GM19240 (cell line): ENCODE data around the gene ROPN1.
"Not testable (repeated sequence)": the region's sequence is repeated elsewhere in the genome, so short reads cannot be mapped to it uniquely, and the experiment has no call there.

Source experiments
- DNase-seq: peaks from one replicate; pipeline ENCODE4 v3.0.0; 2011; ENCODE audit warnings: low spot score; ENCODE audit not compliant: insufficient read length

Gene ROPN1

GRCh38 chr3:123991730-123992588 lies at the start of gene ROPN1:
ROPN1 (minus strand) TSS chr3:123992124; CDS start chr3:123980481, 11,643 bp downstream.
- DNase-seq, result not testable (repeated sequence)

DNA sequence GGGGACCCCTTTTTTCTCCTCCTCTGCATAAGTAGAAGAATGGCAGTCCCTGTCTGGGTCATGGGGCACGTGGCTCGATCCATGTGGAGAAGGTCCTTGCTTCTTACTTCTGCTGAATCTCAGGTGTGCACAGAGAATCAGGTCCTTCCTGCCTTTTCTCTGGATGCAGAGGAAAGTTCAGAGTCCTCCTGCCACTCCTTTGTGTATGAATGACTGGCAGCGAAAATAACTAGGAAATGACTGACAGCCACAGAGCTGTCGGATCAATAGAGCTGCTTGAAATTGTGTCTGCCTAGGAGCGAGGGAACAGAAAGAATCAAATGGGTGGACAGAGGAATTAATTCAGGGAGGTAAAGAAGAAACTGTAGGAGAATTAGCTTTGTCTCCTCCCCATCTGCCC lies 49.6 kb upstream of the ROPN1 start:
- no peak for DNase-seq

DNA sequence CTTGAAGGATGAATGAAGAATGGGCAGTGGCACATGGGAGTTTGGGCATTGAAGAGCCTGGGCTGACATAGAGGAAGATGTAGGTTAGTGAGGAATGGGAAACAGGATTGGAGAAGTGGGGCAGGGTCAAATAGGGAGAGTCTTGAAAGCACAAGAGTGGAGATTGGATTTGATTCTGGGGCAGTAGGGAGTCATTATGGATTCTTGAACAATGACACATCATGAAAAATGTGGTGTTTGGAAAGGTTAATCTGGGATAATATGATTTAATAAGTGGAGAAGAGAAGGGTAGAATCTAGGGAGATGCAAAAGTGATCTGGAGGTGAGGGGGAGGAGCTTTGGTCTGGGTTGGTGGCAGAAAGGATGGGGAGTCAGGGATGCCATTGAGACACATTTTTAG lies 45.4 kb upstream of the ROPN1 start:
- DNase-seq, result no peak

GRCh38 chr3:124036214-124036613 lies 44.3 kb upstream of the ROPN1 start:
- DNase-seq, result not testable (repeated sequence)

DNA sequence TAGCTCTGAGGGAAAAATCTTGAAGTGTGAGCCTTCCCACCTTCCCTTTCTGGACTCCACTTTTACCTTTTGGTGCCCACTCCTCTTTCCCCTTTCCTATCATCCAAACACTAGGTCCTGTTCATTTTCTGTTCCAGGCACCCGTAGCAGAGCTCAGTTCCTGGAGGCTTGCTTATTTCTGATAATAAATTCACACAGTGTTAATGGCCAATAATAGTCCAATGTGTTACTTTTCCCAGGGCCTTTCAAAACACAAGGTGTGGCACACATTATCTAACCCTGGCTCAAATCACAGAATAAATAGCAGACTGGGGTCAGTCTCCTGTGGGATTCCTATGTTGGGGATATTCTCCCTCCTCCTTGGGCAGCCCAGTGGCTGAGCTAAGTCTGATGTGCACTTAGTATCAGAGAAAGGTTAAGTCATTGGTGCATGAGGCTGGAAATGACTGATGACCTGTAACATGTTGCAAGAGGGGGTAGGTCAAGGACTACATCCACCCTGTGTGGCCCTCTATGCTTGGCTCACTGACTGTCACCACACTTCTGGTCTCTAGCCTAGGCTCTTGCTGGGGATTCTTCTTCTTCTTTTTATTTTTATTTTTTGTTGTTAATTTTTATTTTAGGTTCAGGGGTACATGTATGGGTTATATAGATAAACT lies 43.7 kb upstream of the ROPN1 start:
- no peak for DNase-seq

- no peak for DNase-seq
Measured at GRCh38 chr3:124034844-124035152, 42.9 kb upstream of the ROPN1 start.

- DNase-seq, result no peak
Measured at GRCh38 chr3:124034016-124034843, 42.3 kb upstream of the ROPN1 start.

DNA sequence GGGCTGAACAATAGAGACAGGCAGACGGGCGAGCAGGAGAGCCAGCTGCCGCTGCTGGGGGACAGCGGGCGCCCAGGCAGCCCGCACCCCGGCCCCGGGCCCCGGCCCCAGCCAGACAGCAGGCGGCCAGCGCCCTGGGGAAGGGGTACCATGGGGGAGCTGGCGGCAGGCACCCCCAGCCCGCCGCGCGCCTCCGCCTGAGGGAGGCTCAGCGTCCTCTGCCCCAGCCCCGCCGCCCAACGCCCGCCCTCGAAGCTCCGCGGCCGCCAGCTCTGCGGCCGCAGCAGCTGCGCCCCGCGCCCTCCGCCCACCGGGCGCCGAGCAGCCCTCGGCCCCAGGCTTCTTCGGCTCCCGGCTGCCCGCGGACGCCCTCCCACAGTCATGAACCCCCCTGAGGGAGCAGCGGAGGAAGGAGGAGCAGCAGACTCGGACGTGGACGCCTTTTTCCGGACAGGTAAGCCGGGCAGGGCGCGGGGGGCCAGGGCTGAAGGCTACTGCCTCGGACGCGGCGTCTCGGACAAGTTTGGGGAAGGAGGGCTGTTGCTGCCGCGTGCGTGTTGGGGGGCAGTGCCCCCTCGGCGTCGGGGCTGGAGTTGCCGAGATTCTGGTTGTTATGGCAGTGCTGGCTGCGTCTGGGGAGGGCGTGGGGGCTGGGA lies 41.6 kb upstream of the ROPN1 start, which contains the start of gene KALRN:
TSS of gene KALRN (plus strand) at position 10 of the 656 bp plus-strand sequence.
- DNase-seq, result no peak

DNA sequence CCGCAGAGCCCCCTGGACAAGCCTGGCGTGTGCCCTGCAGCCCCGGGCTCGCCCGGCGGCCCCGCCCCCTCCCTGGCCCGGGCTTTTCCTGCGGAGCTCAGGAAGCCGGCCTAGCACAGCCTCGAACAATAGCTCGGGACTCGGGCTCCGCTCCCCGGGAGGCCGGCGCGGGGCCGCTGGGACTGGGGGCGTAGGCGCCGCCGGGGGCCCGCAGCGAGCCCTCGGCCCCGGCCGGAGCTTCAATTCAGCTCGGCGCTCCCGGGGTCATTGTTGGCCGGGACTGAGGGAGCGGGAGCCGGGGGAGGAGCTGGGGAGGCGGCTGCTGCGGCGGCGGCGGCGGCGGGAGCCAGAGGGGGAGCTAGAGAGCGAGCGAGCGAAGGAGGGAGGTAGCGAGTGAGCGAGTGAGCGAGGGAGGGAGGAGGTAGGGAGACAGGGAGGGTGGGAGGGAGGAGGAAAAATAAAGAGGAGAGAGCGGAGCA lies 41.0 kb upstream of the ROPN1 start:
- DNase-seq, result peak; percentile 67

GRCh38 chr3:124032311-124032880 lies 40.5 kb upstream of the ROPN1 start:
- DNase-seq, result no peak

GRCh38 chr3:124026516-124026915 lies 34.6 kb upstream of the ROPN1 start:
- no peak for DNase-seq

- DNase-seq, result not testable (repeated sequence)
Measured at GRCh38 chr3:124023531-124023930, 31.6 kb upstream of the ROPN1 start.

DNA sequence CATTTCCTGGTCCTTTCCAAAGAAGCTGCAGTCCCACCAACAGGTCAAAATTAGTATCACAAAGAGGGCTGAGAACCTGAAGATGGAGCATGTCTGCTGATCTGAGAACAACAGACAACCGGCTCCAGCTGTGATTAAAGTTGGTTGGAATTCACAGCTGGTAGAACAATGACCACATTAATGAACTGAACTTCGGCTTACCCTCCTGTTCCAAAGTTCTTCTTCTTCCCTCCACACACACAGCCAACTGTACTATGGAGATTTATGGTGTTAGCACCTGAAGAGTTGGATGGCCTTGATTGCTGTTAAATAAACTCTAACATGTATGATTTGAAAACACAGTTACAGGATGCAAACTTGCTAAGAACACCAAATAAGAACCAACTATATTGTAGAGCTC lies 27.4 kb upstream of the ROPN1 start:
- DNase-seq, result no peak

- DNase-seq, result not testable (repeated sequence)
Measured at GRCh38 chr3:124017502-124017901, 25.6 kb upstream of the ROPN1 start.

DNA sequence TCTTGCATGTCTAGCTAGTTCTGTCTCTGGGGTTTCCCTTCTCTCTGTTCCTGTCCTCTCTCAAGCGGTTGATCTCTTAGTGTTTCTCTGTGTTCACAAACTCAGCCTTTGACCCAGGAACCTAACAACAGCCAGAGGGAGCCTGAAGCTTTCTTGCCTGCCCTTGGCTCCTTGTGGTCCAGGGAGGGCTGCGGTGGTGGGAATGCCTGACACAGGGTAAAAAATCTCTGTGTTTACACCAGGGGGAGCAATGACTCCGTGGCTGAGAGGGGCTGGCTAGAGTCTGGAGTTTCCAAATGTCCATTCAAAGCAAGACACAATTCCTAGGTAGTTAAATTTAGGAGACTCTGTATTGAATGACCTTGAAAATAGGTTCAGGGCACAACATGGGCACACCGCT lies 24.6 kb upstream of the ROPN1 start:
- DNase-seq, result not testable (repeated sequence)

- DNase-seq, result no peak
Measured at GRCh38 chr3:124014366-124014942, 22.5 kb upstream of the ROPN1 start.

- DNase-seq, result not testable (repeated sequence)
Measured at GRCh38 chr3:124008321-124008720, 16.4 kb upstream of the ROPN1 start.

- no peak for DNase-seq
Measured at GRCh38 chr3:124007186-124007585, 15.3 kb upstream of the ROPN1 start.

DNA sequence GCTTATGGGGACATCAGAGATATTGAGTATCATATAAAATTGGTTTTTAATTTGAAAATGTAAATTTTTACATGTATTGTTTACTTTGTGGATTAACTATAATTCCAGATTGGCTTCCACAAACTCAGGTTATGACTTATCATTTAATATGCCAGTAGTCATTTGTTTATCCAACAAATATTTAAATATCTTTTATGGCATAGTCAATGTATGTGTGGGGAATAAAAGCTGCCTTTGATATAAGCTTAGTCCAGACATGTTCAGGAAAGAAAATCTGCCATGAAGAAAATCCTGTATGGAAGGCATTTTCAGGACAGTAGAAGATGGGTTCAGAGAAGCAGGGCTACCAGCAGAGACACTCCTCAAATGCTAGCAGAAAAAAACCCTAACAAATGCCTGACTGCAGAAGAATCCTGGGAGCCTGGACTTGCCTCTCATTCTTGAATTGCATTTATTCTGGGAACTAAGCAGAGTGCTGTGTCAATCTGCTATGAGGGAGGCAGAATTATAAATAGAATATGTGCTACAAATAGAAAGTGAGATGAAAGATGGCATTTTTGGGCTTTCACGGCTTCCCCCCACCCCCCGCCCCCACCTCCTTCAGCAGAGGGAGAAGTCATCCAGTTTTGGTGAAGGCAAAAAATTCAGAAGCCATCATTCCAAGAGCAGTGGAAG lies 10.6 kb upstream of the ROPN1 start:
- DNase-seq, result not testable (repeated sequence)

DNA sequence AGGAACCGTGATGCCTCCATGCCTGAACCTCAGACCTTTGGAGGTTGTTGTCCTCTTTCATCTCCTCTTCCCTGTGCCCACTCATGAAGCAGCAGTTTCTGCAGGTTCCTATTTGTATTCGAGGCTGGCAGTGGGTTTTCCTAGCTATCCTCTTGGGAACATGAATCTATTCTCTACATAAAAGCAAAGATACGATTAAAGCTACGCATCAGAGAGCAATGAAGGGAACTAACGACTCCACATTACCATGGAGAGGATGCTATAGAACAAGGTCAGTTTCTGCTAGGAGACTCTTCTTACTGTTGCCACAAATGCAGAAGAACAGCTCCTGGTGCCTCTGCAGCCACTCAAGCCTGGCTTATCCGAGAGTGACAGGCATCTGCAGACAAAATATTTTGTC lies 9.4 kb upstream of the ROPN1 start:
- DNase-seq, result not testable (repeated sequence)
